NOMO-1 treated with DMSO at 0.1 percent for 48 hours (cell line): Measurements from ENCODE around the gene NPEPL1.
"Not testable (repeated sequence)": the region's sequence is repeated elsewhere in the genome, so short reads cannot be mapped to it uniquely, and the experiment has no call there.

Experiments
- DNase-seq: peaks from one replicate; lab custom pipeline; 2025; ENCODE audit not compliant: unreplicated experiment; lab: John Stamatoyannopoulos, UW

The NPEPL1 gene

GRCh38 chr20:58731192-58731591, 38.6 kb downstream of the NPEPL1 start:
- no peak for DNase-seq

- no peak for DNase-seq
These were observed 44.6 kb downstream of the NPEPL1 start for GRCh38 chr20:58737198-58737597.

GRCh38 chr20:58740356-58741308, 48.0 kb downstream of the NPEPL1 start:
- DNase-seq, result no peak

GRCh38 chr20:58741384-58741783, 48.8 kb downstream of the NPEPL1 start:
- DNase-seq, result no peak

GRCh38 chr20:58742668-58743566, 50.3 kb downstream of the NPEPL1 start:
- DNase-seq, result no peak

GRCh38 chr20:58743929-58744534, 51.4 kb downstream of the NPEPL1 start:
- no peak for DNase-seq

GRCh38 chr20:58744836-58745235, 52.2 kb downstream of the NPEPL1 start:
- no peak for DNase-seq

- DNase-seq, result no peak
These were observed 52.8 kb downstream of the NPEPL1 start for GRCh38 chr20:58745391-58745790.

GRCh38 chr20:58746620-58747019, 54.0 kb downstream of the NPEPL1 start:
- DNase-seq, result no peak

GRCh38 chr20:58747211-58747610, 54.6 kb downstream of the NPEPL1 start:
- DNase-seq, result no peak

GRCh38 chr20:58748618-58749017, 56.0 kb downstream of the NPEPL1 start:
- DNase-seq, result no peak

GRCh38 chr20:58749098-58749769, 56.6 kb downstream of the NPEPL1 start:
- DNase-seq, result no peak

- no peak for DNase-seq
These were observed 57.4 kb downstream of the NPEPL1 start for GRCh38 chr20:58749979-58750378.

GRCh38 chr20:58750706-58751105, 58.1 kb downstream of the NPEPL1 start:
- not testable (repeated sequence) for DNase-seq

GRCh38 chr20:58751979-58752378, 59.4 kb downstream of the NPEPL1 start:
- DNase-seq, result no peak

GRCh38 chr20:58752565-58752964, 60.0 kb downstream of the NPEPL1 start:
- DNase-seq, result no peak

- DNase-seq, result no peak
These were observed 60.8 kb downstream of the NPEPL1 start for GRCh38 chr20:58753267-58753921.

- no peak for DNase-seq
These were observed 61.4 kb downstream of the NPEPL1 start for GRCh38 chr20:58753922-58754551.

- no peak for DNase-seq
These were observed 62.0 kb downstream of the NPEPL1 start for GRCh38 chr20:58754584-58754983.
